ENCODE measurements around the gene LMNTD2.

DNA sequence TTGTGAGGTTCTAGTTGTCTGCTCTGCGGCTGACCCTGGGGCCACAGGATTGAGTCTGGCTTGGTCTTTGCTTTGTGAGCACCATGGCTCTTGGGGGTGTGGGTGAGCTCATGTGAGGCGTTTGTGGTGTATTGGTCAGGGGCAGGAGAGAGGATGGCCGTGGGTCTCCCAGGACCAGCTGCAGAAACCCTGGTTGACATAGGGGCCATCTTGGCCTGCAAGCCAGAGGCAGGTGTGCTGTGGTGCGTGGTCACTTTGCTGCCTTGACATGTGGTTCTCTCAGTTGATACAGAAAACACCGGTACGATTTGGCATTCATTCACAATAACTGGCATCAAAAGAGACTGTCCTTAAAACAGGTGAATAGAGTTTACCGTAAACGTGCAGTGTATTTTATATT is 27.0 kb upstream of the LMNTD2 start:
- TF ChIP-seq, protein P1, sequence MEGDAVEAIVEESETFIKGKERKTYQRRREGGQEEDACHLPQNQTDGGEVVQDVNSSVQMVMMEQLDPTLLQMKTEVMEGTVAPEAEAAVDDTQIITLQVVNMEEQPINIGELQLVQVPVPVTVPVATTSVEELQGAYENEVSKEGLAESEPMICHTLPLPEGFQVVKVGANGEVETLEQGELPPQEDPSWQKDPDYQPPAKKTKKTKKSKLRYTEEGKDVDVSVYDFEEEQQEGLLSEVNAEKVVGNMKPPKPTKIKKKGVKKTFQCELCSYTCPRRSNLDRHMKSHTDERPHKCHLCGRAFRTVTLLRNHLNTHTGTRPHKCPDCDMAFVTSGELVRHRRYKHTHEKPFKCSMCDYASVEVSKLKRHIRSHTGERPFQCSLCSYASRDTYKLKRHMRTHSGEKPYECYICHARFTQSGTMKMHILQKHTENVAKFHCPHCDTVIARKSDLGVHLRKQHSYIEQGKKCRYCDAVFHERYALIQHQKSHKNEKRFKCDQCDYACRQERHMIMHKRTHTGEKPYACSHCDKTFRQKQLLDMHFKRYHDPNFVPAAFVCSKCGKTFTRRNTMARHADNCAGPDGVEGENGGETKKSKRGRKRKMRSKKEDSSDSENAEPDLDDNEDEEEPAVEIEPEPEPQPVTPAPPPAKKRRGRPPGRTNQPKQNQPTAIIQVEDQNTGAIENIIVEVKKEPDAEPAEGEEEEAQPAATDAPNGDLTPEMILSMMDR (IDR thresholded peaks at IDR 0.05): no peak
- no peak for TF ChIP-seq POLR2A (IDR thresholded peaks at IDR 0.05)
